Stimulated activated naive CD8-positive, alpha-beta T cell treated with anti-CD3 and anti-CD28 coated beads, Interleukin-15, Interleukin-2, amounts not matched to agents 100 ng/mL and 50 ng/mL, for 24 hours (primary cell): ENCODE results near the gene COX19.
"Not testable (repeated sequence)": the region's sequence is repeated elsewhere in the genome, so short reads cannot be mapped to it uniquely, and the experiment has no call there.

Source experiments
- H3K27ac Mint-ChIP-seq: one replicate; pipeline ENCODE4 v1.8.0; 2021; ENCODE audit warnings: mild to moderate bottlenecking, mixed read lengths
- H3K27me3 Mint-ChIP-seq: one replicate; pipeline ENCODE4 v1.8.0; 2021; ENCODE audit warnings: mixed read lengths
- H3K36me3 Mint-ChIP-seq: one replicate; pipeline ENCODE4 v1.8.0; 2021; ENCODE audit warnings: low read depth, mixed read lengths
- H3K4me1 Mint-ChIP-seq: one replicate; pipeline ENCODE4 v1.8.0; 2021; ENCODE audit warnings: low read depth, mixed read lengths
- H3K4me3 Mint-ChIP-seq: one replicate; pipeline ENCODE4 v1.8.0; 2021; ENCODE audit warnings: mild to moderate bottlenecking, mixed read lengths
- H3K9me3 Mint-ChIP-seq: one replicate; pipeline ENCODE4 v1.8.0; 2021; ENCODE audit warnings: mixed read lengths

Gene COX19

DNA sequence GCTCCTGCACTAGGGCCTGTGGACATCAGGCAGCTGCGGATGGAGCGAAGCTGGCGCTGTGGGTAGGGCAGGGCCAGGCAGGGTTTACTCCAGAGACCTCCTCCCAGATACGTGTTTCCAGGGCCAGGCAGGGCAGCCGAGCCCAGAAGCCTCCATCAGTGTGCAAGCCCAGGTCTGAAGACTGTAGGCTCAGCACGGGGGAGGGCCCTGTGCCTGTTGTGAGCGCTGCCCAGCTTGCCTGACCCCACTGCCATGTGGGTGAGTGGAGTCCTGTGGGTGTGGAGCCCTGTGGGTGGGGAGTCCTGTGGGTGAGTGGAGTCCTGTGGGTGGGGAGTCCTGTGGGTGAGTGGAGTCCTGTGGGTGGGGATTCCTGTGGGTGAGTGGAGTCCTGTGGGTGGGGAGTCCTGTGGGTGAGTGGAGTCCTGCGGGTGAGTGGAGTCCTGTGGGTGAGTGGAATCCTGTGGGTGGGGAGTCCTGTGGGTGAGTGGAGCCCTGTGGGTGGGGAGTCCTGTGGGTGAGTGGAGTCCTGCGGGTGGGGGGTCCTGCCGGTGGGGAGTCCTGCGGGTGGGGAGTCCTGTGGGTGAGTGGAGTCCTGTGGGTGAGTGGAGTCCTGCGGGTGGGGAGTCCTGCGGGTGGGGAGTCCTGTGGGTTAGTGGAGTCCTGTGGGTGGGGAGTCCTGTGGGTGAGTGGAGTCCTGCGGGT is 25.9 kb upstream of the COX19 start:
- H3K4me3 Mint-ChIP-seq, H3K27ac Mint-ChIP-seq, H3K9me3 Mint-ChIP-seq, H3K27me3 Mint-ChIP-seq, H3K36me3 Mint-ChIP-seq, H3K4me1 Mint-ChIP-seq: not testable (repeated sequence)

DNA sequence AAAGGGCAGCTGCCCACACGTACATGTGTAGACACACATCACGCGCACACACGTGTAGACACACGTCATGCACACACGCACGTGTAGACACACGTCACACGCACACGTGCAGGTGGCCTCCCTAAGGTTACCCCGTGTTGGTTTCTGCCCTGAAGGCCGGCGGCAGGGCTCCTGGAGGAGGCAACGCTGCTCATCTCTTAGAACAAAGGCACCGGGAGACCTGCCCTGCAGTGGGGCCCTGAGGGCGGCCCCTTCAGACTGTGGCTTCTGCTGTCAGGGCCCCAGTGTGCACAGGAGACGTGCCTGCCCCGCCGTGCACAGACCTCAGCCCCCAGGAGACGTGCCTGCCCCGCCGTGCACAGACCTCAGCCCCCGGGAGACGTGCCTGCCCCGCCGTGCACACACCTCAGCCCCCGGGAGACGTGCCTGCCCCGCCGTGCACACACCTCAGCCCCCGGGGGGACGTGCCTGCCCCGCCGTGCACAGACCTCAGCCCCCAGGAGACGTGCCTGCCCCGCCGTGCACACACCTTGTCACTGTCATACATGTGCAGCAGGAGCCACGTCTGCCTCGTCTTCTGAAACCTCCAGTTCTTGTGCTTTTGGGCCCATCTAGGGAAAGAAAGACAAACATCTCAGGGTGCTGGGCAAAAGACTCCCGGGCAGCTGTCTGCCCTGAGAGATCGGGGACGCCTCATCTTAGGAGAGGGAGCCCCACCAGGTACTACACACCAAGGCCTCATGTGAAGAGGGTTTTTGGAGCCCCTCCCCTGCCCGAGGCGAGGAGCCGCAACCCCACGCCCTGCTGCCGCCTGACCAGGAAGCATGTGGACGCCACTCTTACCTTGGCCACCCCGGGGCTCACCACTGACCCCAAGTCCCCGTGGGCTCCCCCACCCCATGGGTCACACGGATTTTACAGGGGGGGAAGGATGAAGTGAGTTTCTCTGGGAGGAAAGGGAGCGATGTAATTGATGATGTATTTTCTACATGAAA is 24.9 kb upstream of the COX19 start:
- Mint-ChIP-seq H3K9me3 (no peaks in the 10 kb centered on the region), H3K27ac (no peak overlapping the region), H3K4me1 (peaks cover 3% of the 10 kb centered on the region), H3K27me3 (no peaks in the 10 kb centered on the region), H3K36me3 (no peaks in the 10 kb centered on the region), H3K4me3 (no peak overlapping the region)

DNA sequence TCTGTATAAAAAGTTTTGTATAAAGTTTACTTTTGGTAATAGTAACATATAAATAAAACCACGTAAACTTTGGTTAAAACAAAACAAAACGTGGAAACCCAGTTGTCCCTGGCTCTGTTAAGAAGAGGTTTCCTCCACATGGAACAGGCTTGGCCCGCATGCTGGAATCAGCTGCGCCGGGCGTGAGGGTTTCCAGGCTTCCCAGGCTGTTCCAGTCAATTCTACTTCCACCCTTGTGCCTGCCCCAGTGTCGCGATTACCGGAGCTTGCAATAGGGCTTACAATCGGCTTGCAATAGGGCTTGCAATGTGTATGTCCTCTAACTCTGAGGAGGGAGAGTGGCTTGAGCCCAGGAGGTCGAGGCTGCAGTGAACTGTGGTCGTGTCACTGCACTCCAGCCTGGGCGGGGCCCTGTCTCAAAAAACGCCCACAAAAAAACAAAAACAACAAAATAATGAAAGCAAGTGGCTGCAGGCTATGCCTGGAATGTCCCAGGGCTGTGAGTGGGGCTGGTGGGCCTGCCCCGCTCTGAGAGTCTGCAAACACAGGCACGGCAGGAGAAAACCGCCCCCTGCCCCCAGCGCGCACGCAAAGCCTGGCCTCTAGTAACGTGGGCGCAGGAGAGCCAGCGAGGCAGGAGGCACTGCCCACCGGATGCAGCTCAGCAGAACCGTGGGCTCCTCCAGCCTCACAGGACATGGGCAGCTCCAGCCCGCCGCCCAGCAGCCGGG is 24.0 kb upstream of the COX19 start:
- peaks cover 3% of the 10 kb centered on the region for H3K4me1 Mint-ChIP-seq
- no peak overlapping the region for H3K27ac Mint-ChIP-seq
- no peaks in the 10 kb centered on the region for H3K27me3 Mint-ChIP-seq
- no peak overlapping the region for H3K4me3 Mint-ChIP-seq
- no peaks in the 10 kb centered on the region for H3K36me3 Mint-ChIP-seq
- H3K9me3 Mint-ChIP-seq, result no peaks in the 10 kb centered on the region

- no peak overlapping the region for H3K27ac Mint-ChIP-seq
- H3K36me3 Mint-ChIP-seq, result no peaks in the 10 kb centered on the region
- no peaks in the 10 kb centered on the region for H3K9me3 Mint-ChIP-seq
- no peak overlapping the region for H3K4me3 Mint-ChIP-seq
- H3K4me1 Mint-ChIP-seq, result peaks cover 6% of the 10 kb centered on the region
- H3K27me3 Mint-ChIP-seq, result no peaks in the 10 kb centered on the region
Observed at GRCh38 chr7:997404-998395, 22.4 kb upstream of the COX19 start.

DNA sequence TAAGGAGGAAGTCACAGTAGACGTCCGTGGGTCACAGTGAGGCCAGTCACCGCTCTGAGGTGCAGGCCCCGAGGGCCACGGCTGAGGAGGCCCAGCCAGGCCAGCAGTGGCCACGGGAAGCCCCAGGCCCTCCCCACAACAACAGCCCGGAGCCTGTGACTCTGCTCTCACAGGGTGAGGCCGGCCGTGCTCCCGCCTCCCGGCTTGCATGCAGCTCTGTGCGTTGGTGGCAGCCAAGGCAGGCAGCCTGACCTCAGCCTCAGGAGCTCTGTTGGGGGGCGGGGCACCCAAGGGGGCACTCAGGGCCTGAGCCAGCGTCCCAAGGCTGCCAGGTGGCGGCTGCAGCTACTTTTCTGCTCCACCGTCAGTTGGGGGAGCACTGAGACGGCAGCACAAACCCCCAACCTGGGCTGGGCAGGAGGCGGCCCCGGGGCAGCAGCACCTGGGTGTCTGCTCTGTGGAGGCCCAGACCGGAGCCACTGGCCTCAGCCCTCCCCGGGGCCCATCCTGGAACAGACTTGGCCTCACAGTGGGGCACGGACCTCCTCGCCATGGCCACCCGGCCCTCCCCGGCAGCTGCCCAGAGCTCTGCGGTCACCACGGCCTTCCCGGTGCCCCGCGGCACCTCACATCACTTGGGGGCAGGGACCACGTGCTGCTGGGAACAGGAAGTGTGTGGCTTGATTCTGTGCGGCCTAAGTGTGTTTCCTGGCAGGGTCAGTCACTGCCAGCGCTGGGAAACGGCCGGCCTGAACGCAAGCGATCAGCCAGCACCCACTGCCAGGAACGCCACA is 20.9 kb upstream of the COX19 start:
- H3K27me3 Mint-ChIP-seq, result no peaks in the 10 kb centered on the region
- H3K27ac Mint-ChIP-seq, result no peak overlapping the region
- no peaks in the 10 kb centered on the region for H3K9me3 Mint-ChIP-seq
- peaks cover 6% of the 10 kb centered on the region for H3K4me1 Mint-ChIP-seq
- H3K4me3 Mint-ChIP-seq, result no peak overlapping the region
- H3K36me3 Mint-ChIP-seq, result no peaks in the 10 kb centered on the region

- H3K4me1 Mint-ChIP-seq, result peaks cover 6% of the 10 kb centered on the region
- no peaks in the 10 kb centered on the region for H3K9me3 Mint-ChIP-seq
- H3K4me3 Mint-ChIP-seq, result no peak overlapping the region
- no peak overlapping the region for H3K27ac Mint-ChIP-seq
- H3K36me3 Mint-ChIP-seq, result no peaks in the 10 kb centered on the region
- H3K27me3 Mint-ChIP-seq, result no peaks in the 10 kb centered on the region
Observed at GRCh38 chr7:995571-995970, 20.2 kb upstream of the COX19 start.

GRCh38 chr7:994592-995308 is 19.4 kb upstream of the COX19 start:
- Mint-ChIP-seq H3K27me3 (no peaks in the 10 kb centered on the region), H3K27ac (no peak overlapping the region), H3K9me3 (no peaks in the 10 kb centered on the region), H3K36me3 (no peaks in the 10 kb centered on the region), H3K4me1 (peaks cover 6% of the 10 kb centered on the region), H3K4me3 (no peak overlapping the region)

GRCh38 chr7:992709-993607 is 17.6 kb upstream of the COX19 start:
- Mint-ChIP-seq H3K4me3 (no peak overlapping the region), H3K9me3 (no peaks in the 10 kb centered on the region), H3K4me1 (peaks cover 6% of the 10 kb centered on the region), H3K36me3 (no peaks in the 10 kb centered on the region), H3K27me3 (no peaks in the 10 kb centered on the region), H3K27ac (no peak overlapping the region)

- peaks cover 6% of the 10 kb centered on the region for H3K4me1 Mint-ChIP-seq
- H3K27me3 Mint-ChIP-seq, result no peaks in the 10 kb centered on the region
Observed at GRCh38 chr7:991729-992656, 16.6 kb upstream of the COX19 start.

GRCh38 chr7:990933-991728 is 15.8 kb upstream of the COX19 start:
- no peak overlapping the region for H3K4me3 Mint-ChIP-seq
- no peak overlapping the region for H3K27ac Mint-ChIP-seq

More at GRCh38 chr7:991729-992656, 16.6 kb upstream of the COX19 start:
- H3K36me3 Mint-ChIP-seq, result no peaks in the 10 kb centered on the region
- H3K27ac Mint-ChIP-seq, result no peak overlapping the region
- no peaks in the 10 kb centered on the region for H3K9me3 Mint-ChIP-seq
- no peak overlapping the region for H3K4me3 Mint-ChIP-seq

More at GRCh38 chr7:990933-991728, 15.8 kb upstream of the COX19 start:
- no peaks in the 10 kb centered on the region for H3K9me3 Mint-ChIP-seq
- peaks cover 4% of the 10 kb centered on the region for H3K27me3 Mint-ChIP-seq
- no peaks in the 10 kb centered on the region for H3K36me3 Mint-ChIP-seq
- peaks cover 6% of the 10 kb centered on the region for H3K4me1 Mint-ChIP-seq
